Activated CD8-positive, alpha-beta T cell treated with anti-CD3 and anti-CD28 coated beads for 36 hours (primary cell): ENCODE measurements around the gene RBBP8NL. TPM values are rescaled to one million over a fixed set of nuclear protein-coding genes. Genes with fewer than 3 reads are reported as not detected.

Experiments
- ATAC-seq: fragments of 200-7000 bp; cut with Tn5 transposase; one replicate; pipeline ENCODE4 v1.10.0; 2021; ENCODE audit warnings: mild to moderate bottlenecking, moderate library complexity
- CTCF ChIA-PET: fragments of 350-600 bp; sonication (Branson Sonifier 250); formaldehyde crosslinking; loops from one replicate; lab custom pipeline; 2021; ENCODE audit warnings: antibody characterized with exemption; lab: Charles Lee
- POLR2A ChIA-PET: fragments of 350-600 bp; sonication (Branson Sonifier 250); formaldehyde crosslinking; loops from one replicate; lab custom pipeline; 2021; ENCODE audit warnings: antibody characterized with exemption; lab: Charles Lee
- DNase-seq: peaks from one replicate; pipeline ENCODE4 v3.0.0-alpha.2; 2020
- H3K27ac Mint-ChIP-seq: one replicate; pipeline ENCODE4 v1.8.0; 2021; ENCODE audit warnings: mild to moderate bottlenecking, mixed read lengths
- H3K27me3 Mint-ChIP-seq: one replicate; pipeline ENCODE4 v1.8.0; 2021; ENCODE audit warnings: mixed read lengths
- H3K36me3 Mint-ChIP-seq: one replicate; pipeline ENCODE4 v1.8.0; 2021; ENCODE audit warnings: low read depth, mixed read lengths
- H3K4me1 Mint-ChIP-seq: one replicate; pipeline ENCODE4 v1.8.0; 2021; ENCODE audit warnings: low read depth, mixed read lengths
- H3K4me3 Mint-ChIP-seq: one replicate; pipeline ENCODE4 v1.8.0; 2021; ENCODE audit warnings: mild to moderate bottlenecking, moderate library complexity, mixed read lengths
- H3K9me3 Mint-ChIP-seq: one replicate; pipeline ENCODE4 v1.8.0; 2021; ENCODE audit warnings: mixed read lengths
- intact Hi-C: fragments of 100-400 bp; cut with micrococcal nuclease; formaldehyde crosslinking; loops from one replicate; pipeline ENCODE4 v1.10.0; 2022
- total RNA-seq, 2 experiments: library from RNA; stranded (reverse); gene quantifications; one replicate each; pipeline ENCODE4 v1.2.3, GENCODE V29; 2021
- TF ChIP-seq, protein P1 (sequence below): fragments of 200-600 bp; IDR thresholded peaks from one replicate; pipeline ENCODE4 v1.8.0; 2022; ENCODE audit warnings: antibody characterized with exemption, mild to moderate bottlenecking

Gene RBBP8NL
- total RNA-seq, 2 experiments from 2014 or later: not detected

DNA sequence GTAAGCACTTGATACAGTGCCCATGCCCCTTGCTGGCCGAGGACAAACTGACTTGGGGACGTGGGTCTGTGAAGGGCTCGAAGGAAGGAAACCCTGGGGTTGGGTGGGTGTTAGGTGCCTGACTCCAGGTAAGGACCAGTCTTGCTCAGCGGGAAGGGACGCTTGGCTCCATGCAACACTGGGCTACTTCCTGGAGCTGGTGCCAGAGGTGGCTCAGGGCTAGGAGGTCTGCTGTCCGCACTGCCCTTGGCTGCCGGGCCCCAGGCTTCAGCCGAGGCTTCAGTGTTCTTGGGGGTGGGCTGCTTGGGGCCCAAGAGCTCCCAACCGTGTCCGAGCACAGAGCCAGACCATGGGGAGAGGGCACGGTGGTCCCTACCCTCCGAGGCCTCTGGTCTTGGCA lies 43.1 kb upstream of the RBBP8NL start:
- DNase-seq (no peak), ATAC-seq (no peak)
- intact Hi-C loops: no loop called here
- ChIA-PET CTCF (no interaction called here), POLR2A (no interaction called here)
- H3K27ac Mint-ChIP-seq: no peak overlapping the region
- H3K9me3 Mint-ChIP-seq: no peaks in the 10 kb centered on the region
- H3K36me3 Mint-ChIP-seq: no peaks in the 10 kb centered on the region
- no peaks in the 10 kb centered on the region for H3K4me1 Mint-ChIP-seq
- TF ChIP-seq, protein P1, sequence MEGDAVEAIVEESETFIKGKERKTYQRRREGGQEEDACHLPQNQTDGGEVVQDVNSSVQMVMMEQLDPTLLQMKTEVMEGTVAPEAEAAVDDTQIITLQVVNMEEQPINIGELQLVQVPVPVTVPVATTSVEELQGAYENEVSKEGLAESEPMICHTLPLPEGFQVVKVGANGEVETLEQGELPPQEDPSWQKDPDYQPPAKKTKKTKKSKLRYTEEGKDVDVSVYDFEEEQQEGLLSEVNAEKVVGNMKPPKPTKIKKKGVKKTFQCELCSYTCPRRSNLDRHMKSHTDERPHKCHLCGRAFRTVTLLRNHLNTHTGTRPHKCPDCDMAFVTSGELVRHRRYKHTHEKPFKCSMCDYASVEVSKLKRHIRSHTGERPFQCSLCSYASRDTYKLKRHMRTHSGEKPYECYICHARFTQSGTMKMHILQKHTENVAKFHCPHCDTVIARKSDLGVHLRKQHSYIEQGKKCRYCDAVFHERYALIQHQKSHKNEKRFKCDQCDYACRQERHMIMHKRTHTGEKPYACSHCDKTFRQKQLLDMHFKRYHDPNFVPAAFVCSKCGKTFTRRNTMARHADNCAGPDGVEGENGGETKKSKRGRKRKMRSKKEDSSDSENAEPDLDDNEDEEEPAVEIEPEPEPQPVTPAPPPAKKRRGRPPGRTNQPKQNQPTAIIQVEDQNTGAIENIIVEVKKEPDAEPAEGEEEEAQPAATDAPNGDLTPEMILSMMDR: no peak
- peaks cover 14% of the 10 kb centered on the region for H3K27me3 Mint-ChIP-seq
- H3K4me3 Mint-ChIP-seq: no peak overlapping the region

DNA sequence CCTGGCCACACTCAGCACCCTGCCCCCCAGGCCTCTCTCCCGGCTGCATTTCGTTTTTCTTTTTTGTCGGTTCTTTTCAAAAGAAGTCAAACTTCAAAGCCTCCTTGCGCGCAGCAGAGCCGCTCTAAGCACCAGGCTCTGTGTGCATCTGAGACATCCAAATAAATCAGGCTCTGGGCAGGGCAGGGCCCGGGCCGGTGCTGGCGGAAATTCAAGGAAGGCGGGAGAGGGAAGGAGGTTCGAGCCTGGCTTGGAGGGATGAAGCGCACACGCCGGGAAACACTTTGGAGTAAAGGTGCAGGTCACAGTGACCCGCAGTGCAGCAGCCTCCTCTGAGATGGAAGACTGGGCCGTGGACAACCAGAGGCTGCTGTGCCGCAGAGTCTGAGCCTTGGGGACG lies 42.7 kb upstream of the RBBP8NL start:
- ChIA-PET CTCF (no interaction called here), POLR2A (no interaction called here)
- Mint-ChIP-seq H3K36me3 (no peaks in the 10 kb centered on the region), H3K27ac (no peak overlapping the region), H3K4me3 (no peak overlapping the region), H3K4me1 (no peaks in the 10 kb centered on the region), H3K9me3 (no peaks in the 10 kb centered on the region), H3K27me3 (peaks cover 14% of the 10 kb centered on the region)
- intact Hi-C loops: no loop called here
- ATAC-seq (no peak), DNase-seq (no peak)
- TF ChIP-seq, protein P1: no peak

GRCh38 chr20:62469352-62469751 lies 42.0 kb upstream of the RBBP8NL start:
- DNase-seq (no peak), ATAC-seq (no peak)
- Mint-ChIP-seq H3K4me3 (no peak overlapping the region), H3K36me3 (no peaks in the 10 kb centered on the region), H3K9me3 (no peaks in the 10 kb centered on the region), H3K27ac (no peak overlapping the region), H3K4me1 (no peaks in the 10 kb centered on the region), H3K27me3 (peaks cover 11% of the 10 kb centered on the region)
- ChIA-PET POLR2A (no interaction called here), CTCF (no interaction called here)
- TF ChIP-seq, protein P1: no peak
- intact Hi-C loops: no loop called here

DNA sequence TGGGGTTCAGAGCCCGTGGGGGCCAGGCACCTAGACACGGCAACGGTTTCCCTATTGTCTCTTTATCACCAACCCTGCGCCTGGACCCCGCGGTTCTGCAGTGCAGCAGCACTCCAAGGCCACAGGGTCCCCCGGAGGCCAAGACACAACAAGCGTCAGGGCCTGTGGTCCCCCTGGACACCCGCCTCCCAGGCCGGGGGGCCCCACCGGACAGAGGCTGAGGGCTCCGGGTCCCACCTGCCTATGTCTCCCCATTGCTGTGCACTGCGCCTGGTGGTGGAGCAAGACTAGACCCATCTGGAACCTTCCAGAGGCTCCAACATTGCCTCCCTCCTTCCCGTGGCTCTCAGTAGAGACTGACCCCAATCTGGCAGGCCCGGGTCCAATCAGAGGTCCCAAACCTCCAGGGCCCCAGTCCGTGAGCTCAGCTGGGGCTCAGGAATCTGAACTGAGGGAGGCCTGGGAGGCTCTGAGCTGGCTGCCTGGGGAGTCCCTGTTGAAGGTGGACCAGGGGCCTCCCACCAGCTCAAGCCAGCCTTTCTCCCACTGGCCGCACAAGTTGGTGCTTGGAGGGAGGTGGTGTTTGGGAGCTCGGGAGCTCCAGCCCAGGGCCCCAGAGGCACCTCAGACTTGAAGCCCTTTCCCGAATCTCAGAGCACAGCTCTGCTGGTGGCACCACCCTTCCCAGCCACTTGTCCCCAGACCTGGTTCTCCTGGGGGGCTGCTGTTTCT lies 39.6 kb upstream of the RBBP8NL start:
- H3K27ac Mint-ChIP-seq: no peak overlapping the region
- ChIA-PET POLR2A (no interaction called here), CTCF (no interaction called here)
- no peaks in the 10 kb centered on the region for H3K9me3 Mint-ChIP-seq
- H3K4me1 Mint-ChIP-seq: no peaks in the 10 kb centered on the region
- TF ChIP-seq, protein P1: no peak
- intact Hi-C loops: no loop called here
- H3K4me3 Mint-ChIP-seq: no peak overlapping the region
- DNase-seq: no peak
- peaks cover 6% of the 10 kb centered on the region for H3K27me3 Mint-ChIP-seq
- no peak for ATAC-seq
- no peaks in the 10 kb centered on the region for H3K36me3 Mint-ChIP-seq

GRCh38 chr20:62466072-62466760 lies 38.9 kb upstream of the RBBP8NL start:
- no peaks in the 10 kb centered on the region for H3K9me3 Mint-ChIP-seq
- no peaks in the 10 kb centered on the region for H3K36me3 Mint-ChIP-seq
- intact Hi-C loops: no loop called here
- ChIA-PET CTCF (no interaction called here), POLR2A (no interaction called here)
- H3K27ac Mint-ChIP-seq: no peak overlapping the region
- no peak for DNase-seq
- H3K27me3 Mint-ChIP-seq: peaks cover 5% of the 10 kb centered on the region
- no peaks in the 10 kb centered on the region for H3K4me1 Mint-ChIP-seq
- ATAC-seq: no peak
- no peak overlapping the region for H3K4me3 Mint-ChIP-seq
- TF ChIP-seq, protein P1: no peak
